Parathyroid adenoma (tissue), 2 donors: ENCODE data around the gene NRP2.

Experiments
- H2AFZ ChIP-seq: fragments of 300-600 bp; sonication (generic); one replicate; pipeline ENCODE4 v1.7.0; 2017; ENCODE audit warnings: antibody characterized with exemption, mild to moderate bottlenecking
- H3K27ac ChIP-seq: fragments of 300-600 bp; sonication (generic); one replicate; pipeline ENCODE4 v1.7.0; 2017
- H3K27me3 ChIP-seq: fragments of 300-600 bp; sonication (generic); one replicate; pipeline ENCODE4 v1.7.0; 2017; ENCODE audit warnings: low read length; ENCODE audit not compliant: control insufficient read depth, insufficient read depth
- H3K36me3 ChIP-seq: fragments of 300-600 bp; sonication (generic); one replicate; pipeline ENCODE4 v1.7.0; 2017; ENCODE audit warnings: low read length; ENCODE audit not compliant: control insufficient read depth, insufficient read depth
- H3K4me1 ChIP-seq: fragments of 300-600 bp; sonication (generic); one replicate; pipeline ENCODE4 v1.7.0; 2017; ENCODE audit warnings: control low read depth
- H3K4me2 ChIP-seq: fragments of 300-600 bp; sonication (generic); one replicate; pipeline ENCODE4 v1.7.0; 2017; ENCODE audit warnings: low read length
- H3K4me3 ChIP-seq: fragments of 300-600 bp; sonication (generic); one replicate; pipeline ENCODE4 v1.7.0; 2017; ENCODE audit warnings: low read depth, low read length
- H3K79me2 ChIP-seq: fragments of 300-600 bp; sonication (generic); one replicate; pipeline ENCODE4 v1.7.0; 2017; ENCODE audit warnings: control low read depth
- H3K9ac ChIP-seq: fragments of 300-600 bp; sonication (generic); one replicate; pipeline ENCODE4 v1.7.0; 2017; ENCODE audit warnings: mild to moderate bottlenecking
- H3K9me3 ChIP-seq: fragments of 300-600 bp; sonication (generic); one replicate; pipeline ENCODE4 v1.7.0; 2017; ENCODE audit warnings: low read length; ENCODE audit not compliant: control insufficient read depth
- CTCF ChIP-seq: fragments of 300-600 bp; sonication (generic); IDR thresholded peaks from one replicate; pipeline ENCODE4 v1.7.0; 2017; ENCODE audit warnings: antibody characterized with exemption, mild to moderate bottlenecking
- donor health status: primary hyperparathyroidism.

NRP2 gene

GRCh38 chr2:205782941-205783340 is 100.6 kb downstream of the NRP2 start:
- Histone ChIP-seq H3K4me1 (peaks cover 7% of the 10 kb centered on the region), H3K27ac (no peak overlapping the region), H3K36me3 (no peaks in the 10 kb centered on the region), H3K9ac (no peak overlapping the region), H2AFZ (no peak overlapping the region), H3K79me2 (no peaks in the 10 kb centered on the region), H3K4me3 (no peak overlapping the region), H3K4me2 (no peak overlapping the region), H3K27me3 (no peaks in the 10 kb centered on the region), H3K9me3 (no peaks in the 10 kb centered on the region)
- TF ChIP-seq CTCF: no peak

GRCh38 chr2:205783872-205784499 is 101.7 kb downstream of the NRP2 start:
- H3K27ac ChIP-seq: no peak overlapping the region
- no peak overlapping the region for H3K4me3 ChIP-seq
- H3K36me3 ChIP-seq: no peaks in the 10 kb centered on the region
- no peaks in the 10 kb centered on the region for H3K27me3 ChIP-seq
- peaks cover 7% of the 10 kb centered on the region for H3K4me1 ChIP-seq
- no peaks in the 10 kb centered on the region for H3K79me2 ChIP-seq
- no peak overlapping the region for H3K9ac ChIP-seq
- H3K9me3 ChIP-seq: no peaks in the 10 kb centered on the region
- no peak overlapping the region for H2AFZ ChIP-seq
- no peak overlapping the region for H3K4me2 ChIP-seq
- TF ChIP-seq CTCF: no peak

- Histone ChIP-seq H3K4me3 (no peak overlapping the region), H3K79me2 (no peaks in the 10 kb centered on the region), H2AFZ (no peak overlapping the region), H3K36me3 (no peaks in the 10 kb centered on the region), H3K4me2 (no peak overlapping the region), H3K27me3 (no peaks in the 10 kb centered on the region), H3K9ac (no peak overlapping the region), H3K9me3 (no peaks in the 10 kb centered on the region), H3K27ac (no peak overlapping the region), H3K4me1 (peaks cover 7% of the 10 kb centered on the region)
- TF ChIP-seq CTCF: no peak
Observed at GRCh38 chr2:205785507-205786260, 103.4 kb downstream of the NRP2 start.

GRCh38 chr2:205786976-205787375 is 104.7 kb downstream of the NRP2 start:
- Histone ChIP-seq H3K4me2 (no peak overlapping the region), H3K9me3 (no peaks in the 10 kb centered on the region), H2AFZ (no peak overlapping the region), H3K4me1 (peaks cover 7% of the 10 kb centered on the region), H3K9ac (no peak overlapping the region), H3K4me3 (no peak overlapping the region), H3K36me3 (no peaks in the 10 kb centered on the region), H3K27ac (no peak overlapping the region), H3K27me3 (no peaks in the 10 kb centered on the region), H3K79me2 (no peaks in the 10 kb centered on the region)
- TF ChIP-seq CTCF: no peak
